Measurements from ENCODE around the gene LRRC40.

Gene LRRC40

DNA sequence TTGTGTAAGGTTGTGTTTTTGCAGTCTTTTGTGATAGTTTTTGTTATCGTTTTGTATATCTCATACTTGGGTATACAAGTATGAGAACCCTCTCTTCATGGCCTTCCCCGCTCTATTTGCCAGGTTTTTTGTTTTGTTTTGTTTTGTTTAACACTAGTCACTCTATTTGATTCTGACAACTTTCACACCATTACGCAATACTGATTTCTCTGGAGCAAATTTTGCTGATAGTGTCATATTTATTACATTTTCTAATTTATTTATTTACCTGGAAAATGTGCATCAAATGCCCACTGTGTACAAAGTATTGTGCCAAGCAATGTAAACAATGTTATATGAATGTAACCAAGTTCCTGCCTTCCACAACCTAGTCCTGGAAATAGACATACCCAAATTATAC lies 90.1 kb downstream of the LRRC40 start:
- no peak for DNase-seq (ENCODE audit: low read depth)

- no peak for DNase-seq (ENCODE audit: low read depth)
Measured at GRCh38 chr1:70112838-70113237, 92.5 kb downstream of the LRRC40 start.

DNA sequence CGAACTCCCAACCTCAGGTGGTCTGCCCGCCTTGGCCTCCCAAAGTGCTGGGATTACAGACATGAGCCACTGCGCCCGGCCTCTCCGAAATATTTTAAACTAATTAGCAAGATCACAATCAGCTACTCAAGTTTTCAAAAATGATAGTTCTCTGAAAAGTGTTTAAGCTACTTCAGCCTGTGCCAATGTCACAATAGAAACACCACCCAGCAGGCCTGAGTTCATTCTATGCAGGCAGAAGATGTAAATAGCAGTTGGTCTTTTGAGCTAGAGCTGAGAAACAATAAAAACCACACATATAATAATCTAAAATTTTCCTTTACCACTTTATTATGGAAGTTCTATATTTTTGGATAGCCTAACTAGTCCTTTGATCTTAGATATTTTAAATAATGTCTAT lies 96.1 kb downstream of the LRRC40 start:
- DNase-seq (ENCODE audit: low read depth), result no peak

DNA sequence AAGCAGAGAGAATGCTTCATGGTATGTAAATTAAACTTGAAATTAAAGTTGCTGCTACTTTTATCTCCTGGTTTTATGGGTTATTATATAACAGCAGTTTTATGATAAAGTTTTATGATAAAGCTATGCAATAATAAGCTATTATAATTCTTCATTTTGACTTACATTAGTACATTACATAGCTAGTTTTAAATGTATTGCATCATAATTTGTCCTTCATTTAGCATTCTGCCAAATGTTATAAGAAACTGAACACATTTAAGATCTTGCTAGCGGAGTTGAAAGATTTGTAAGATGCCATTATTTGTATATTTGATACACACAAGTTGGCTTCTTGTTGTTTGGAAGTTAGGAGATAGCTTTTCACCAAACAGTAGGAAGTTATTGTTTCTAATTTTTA lies 101.6 kb downstream of the LRRC40 start:
- DNase-seq (ENCODE audit: low read depth), result no peak

GRCh38 chr1:70101774-70102173 lies 103.6 kb downstream of the LRRC40 start:
- no peak for DNase-seq (ENCODE audit: low read depth)

DNA sequence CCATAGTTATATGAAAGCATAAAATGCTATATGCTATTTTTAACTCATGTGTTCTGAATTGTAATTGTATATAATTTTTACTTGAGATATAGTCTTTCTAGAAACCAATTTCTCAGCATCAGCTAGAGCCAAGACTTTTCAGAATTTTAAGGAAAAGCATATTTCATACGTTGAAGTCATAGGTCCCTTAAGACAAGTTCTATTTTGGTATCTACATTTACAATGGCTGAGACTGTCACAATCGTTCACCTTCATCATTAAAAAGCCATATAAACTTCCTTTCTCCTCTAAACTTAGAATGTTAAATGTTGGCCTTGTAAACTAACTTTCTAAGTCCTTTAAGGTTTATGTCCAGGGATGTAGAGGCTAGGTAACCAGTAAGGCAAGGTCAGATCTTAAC lies 104.1 kb downstream of the LRRC40 start:
- no peak for DNase-seq (ENCODE audit: low read depth)

Data from fibroblast of gingiva (primary cell).